H1 (cell line): ENCODE measurements around the gene GRM8. TPM values are rescaled to one million over a fixed set of nuclear protein-coding genes. Genes with fewer than 3 reads are reported as not detected.

ENCODE experiments used
- CTCF ChIA-PET: fragments of 300-600 bp; sonication (Branson Sonifier 250); formaldehyde crosslinking; loops from one replicate; lab custom pipeline; 2021; ENCODE audit not compliant: partially characterized antibody; lab: Charles Lee
- POLR2A ChIA-PET: fragments of 300-600 bp; sonication (Branson Sonifier 250); formaldehyde crosslinking; loops from one replicate; lab custom pipeline; 2021; ENCODE audit warnings: inconsistent platforms; ENCODE audit not compliant: partially characterized antibody; lab: Charles Lee
- DNase-seq, 2 experiments: peaks; one replicate each; pipeline versions ENCODE4 v3.0.0 to v3.0.0-alpha.2; 2010 to 2022; ENCODE audit warnings: low spot score in 2 of 2, low read depth in 1 of 2, mixed read lengths in 1 of 2
- FAIRE-seq: peaks from 2 replicates; lab custom pipeline; 2011; peaks lifted over from hg19 to GRCh38; lab: Jason Lieb, UNC
- H2AFZ ChIP-seq: 2 replicates; pipeline ENCODE4 v1.8.1; 2012; ENCODE audit warnings: low read length, inconsistent platforms
- H2AK5ac ChIP-seq: 2 replicates; pipeline ENCODE4 v1.6.1; 2013; ENCODE audit warnings: low read depth, low read length
- H2BK120ac ChIP-seq: replicated peaks from 2 replicates; pipeline ENCODE3; 2013; ENCODE audit warnings: low read depth, low read length, inconsistent platforms
- H2BK12ac ChIP-seq: 2 replicates; pipeline ENCODE4 v1.6.1; 2013; ENCODE audit warnings: low read depth, low read length
- H2BK15ac ChIP-seq: 2 replicates; pipeline ENCODE4 v1.6.1; 2013; ENCODE audit warnings: low read length
- H2BK20ac ChIP-seq: 2 replicates; pipeline ENCODE4 v1.6.1; 2013; ENCODE audit warnings: low read length
- H2BK5ac ChIP-seq: 2 replicates; pipeline ENCODE4 v1.6.1; 2013; ENCODE audit warnings: low read depth, low read length
- H3K14ac ChIP-seq: 2 replicates; pipeline ENCODE4 v1.6.1; 2013; ENCODE audit warnings: inconsistent platforms; ENCODE audit not compliant: insufficient read length
- H3K18ac ChIP-seq: 2 replicates; pipeline ENCODE4 v1.6.1; 2013; ENCODE audit warnings: low read length; ENCODE audit errors: extremely low read depth
- H3K23ac ChIP-seq: 2 replicates; pipeline ENCODE4 v1.6.1; 2013; ENCODE audit warnings: inconsistent platforms; ENCODE audit not compliant: insufficient read length
- H3K23me2 ChIP-seq: 2 replicates; pipeline ENCODE4 v1.6.1; 2013; ENCODE audit warnings: low read depth, low read length
- H3K27ac ChIP-seq: 2 replicates; pipeline ENCODE4 v1.6.1; 2011; ENCODE audit warnings: low read depth, low read length, inconsistent platforms
- H3K27me3 ChIP-seq, 4 experiments: replicated peaks in 1 of 4; 1 replicate in 1 of 4; 2 replicates in 3 of 4; pipeline versions ENCODE4 v1.6.1 to v1.8.1; 2011 to 2013; ENCODE audit warnings: low read length in 3 of 4, mild to moderate bottlenecking in 3 of 4, inconsistent platforms in 2 of 4, mixed read lengths in 2 of 4, moderate library complexity in 1 of 4; ENCODE audit not compliant: control insufficient read depth in 3 of 4, insufficient read depth in 3 of 4; ENCODE audit errors: extremely low read depth in 1 of 4
- H3K36me3 ChIP-seq, 4 experiments: 2 replicates each; pipeline versions ENCODE4 v1.6.1 to v1.8.1; 2011 to 2013; ENCODE audit warnings: mild to moderate bottlenecking in 4 of 4, low read length in 3 of 4, moderate library complexity in 2 of 4, control low read depth in 1 of 4, inconsistent platforms in 1 of 4; ENCODE audit not compliant: insufficient read depth in 4 of 4, control insufficient read depth in 2 of 4
- H3K4ac ChIP-seq: replicated peaks from 2 replicates; pipeline ENCODE3; 2013; ENCODE audit warnings: low read length, low read depth, mixed read lengths, inconsistent platforms; ENCODE audit not compliant: insufficient read length
- H3K4me1 ChIP-seq, 4 experiments: replicated peaks in 1 of 4; 1 replicate in 1 of 4; 2 replicates in 3 of 4; pipeline versions ENCODE4 v1.6.1 to v1.8.1; 2011 to 2013; ENCODE audit warnings: low read length in 3 of 4, inconsistent platforms in 2 of 4, mixed read lengths in 1 of 4; ENCODE audit not compliant: insufficient read depth in 4 of 4, control insufficient read depth in 3 of 4
- H3K4me2 ChIP-seq, 2 experiments: 2 replicates each; pipeline versions ENCODE4 v1.6.1 to v1.8.1; 2011 to 2013; ENCODE audit warnings: low read depth in 2 of 2, low read length in 2 of 2, control low read depth in 1 of 2, inconsistent platforms in 1 of 2, mild to moderate bottlenecking in 1 of 2; ENCODE audit not compliant: insufficient read depth in 1 of 2
- H3K4me3 ChIP-seq, 4 experiments: fragments of 200-600, 300-600 bp in 1 of 4; sonication (generic), shearing (Covaris generic), sonication (Bioruptor Twin) in 1 of 4; 2 replicates each; pipeline versions ENCODE4 v1.5.1 to v1.8.1; 2011 to 2016; ENCODE audit warnings: low read length in 4 of 4, low read depth in 3 of 4, control low read depth in 2 of 4, inconsistent platforms in 2 of 4, mild to moderate bottlenecking in 2 of 4, mixed read lengths in 1 of 4, moderate library complexity in 1 of 4; ENCODE audit not compliant: insufficient read depth in 2 of 4; ENCODE audit errors: extremely low read depth in 1 of 4
- H3K56ac ChIP-seq: replicated peaks from 2 replicates; pipeline ENCODE3; 2013; ENCODE audit warnings: low read depth, mild to moderate bottlenecking, mixed read lengths, low read length, inconsistent platforms; ENCODE audit not compliant: insufficient read length
- H3K79me1 ChIP-seq: 2 replicates; pipeline ENCODE4 v1.6.1; 2013; ENCODE audit warnings: low read depth, low read length, control low read depth
- H3K79me2 ChIP-seq, 2 experiments: 2 replicates each; pipeline versions ENCODE4 v1.6.1 to v1.8.1; 2012 to 2013; ENCODE audit warnings: low read length in 2 of 2, mild to moderate bottlenecking in 2 of 2, inconsistent platforms in 1 of 2; ENCODE audit not compliant: insufficient read depth in 2 of 2, control insufficient read depth in 1 of 2
- H3K9ac ChIP-seq, 4 experiments: replicated peaks in 1 of 4; 1 replicate in 1 of 4; 2 replicates in 3 of 4; pipeline versions ENCODE4 v1.6.1 to v1.8.1; 2011 to 2013; ENCODE audit warnings: low read depth in 3 of 4, low read length in 3 of 4, control low read depth in 2 of 4, mild to moderate bottlenecking in 2 of 4, moderate library complexity in 2 of 4, inconsistent platforms in 1 of 4; ENCODE audit errors: extremely low read depth in 1 of 4
- H3K9me3 ChIP-seq, 2 experiments: 2 replicates each; pipeline versions ENCODE4 v1.6.1 to v1.8.1; 2012 to 2013; ENCODE audit warnings: mild to moderate bottlenecking in 2 of 2, moderate library complexity in 2 of 2, control low read depth in 1 of 2, inconsistent platforms in 1 of 2, low read depth in 1 of 2, low read length in 1 of 2, mixed read lengths in 1 of 2; ENCODE audit not compliant: insufficient read depth in 2 of 2
- H4K20me1 ChIP-seq, 2 experiments: replicated peaks in 1 of 2; 2 replicates each; pipeline versions ENCODE3 to v1.8.1; 2011 to 2013; ENCODE audit warnings: inconsistent platforms in 2 of 2, low read length in 2 of 2, mild to moderate bottlenecking in 1 of 2; ENCODE audit not compliant: insufficient read depth in 2 of 2, control insufficient read depth in 1 of 2
- H4K5ac ChIP-seq: 2 replicates; pipeline ENCODE4 v1.6.1; 2013; ENCODE audit warnings: low read length, low read depth, mixed read lengths, inconsistent platforms; ENCODE audit not compliant: insufficient read length
- H4K8ac ChIP-seq: 2 replicates; pipeline ENCODE4 v1.8.0; 2013; ENCODE audit warnings: mild to moderate bottlenecking, moderate library complexity, low read length, inconsistent platforms; ENCODE audit not compliant: insufficient read depth; ENCODE audit errors: extremely low read depth
- H4K91ac ChIP-seq: replicated peaks from 2 replicates; pipeline ENCODE3; 2013; ENCODE audit warnings: low read length, mixed read lengths, inconsistent platforms; ENCODE audit not compliant: insufficient read length
- KDM1A ChIP-seq: fragments of 200-600, 300-600 bp; sonication (generic); IDR thresholded peaks from 2 replicates; pipeline ENCODE4 v1.7.1; 2016; ENCODE audit warnings: mild to moderate bottlenecking, low read length, borderline replicate concordance
- KDM4A ChIP-seq: IDR thresholded peaks from one replicate; pipeline ENCODE4 v1.7.1; 2012; ENCODE audit warnings: low read depth, mild to moderate bottlenecking, moderate library complexity, low read length, inconsistent platforms; ENCODE audit not compliant: severe bottlenecking
- NRF1 ChIP-seq: IDR thresholded peaks from 2 replicates; pipeline ENCODE4 v1.6.1; 2011; ENCODE audit warnings: mild to moderate bottlenecking, low read depth, low read length, improper control_type of control experiment
- TCF12 ChIP-seq: IDR thresholded peaks from 2 replicates; pipeline ENCODE4 v1.6.1; 2011; ENCODE audit warnings: low read depth, mild to moderate bottlenecking, low read length
- YY1 ChIP-seq: IDR thresholded peaks from 2 replicates; pipeline ENCODE4 v1.6.1; 2011; ENCODE audit warnings: low read depth, mild to moderate bottlenecking, low read length
- WGBS, 2 experiments: shearing (Covaris generic) in 1 of 2; methylation state at CpG; one replicate each; pipeline versions ENCODE4 v1.1.6 to v1.1.7; 2013 to 2015; ENCODE audit warnings: low lambda C conversion rate in 2 of 2, mixed read lengths in 2 of 2, inconsistent platforms in 1 of 2, low coverage in 1 of 2, missing lambda C conversion rate in 1 of 2; ENCODE audit not compliant: insufficient replicate concordance in 2 of 2, insufficient coverage in 1 of 2, insufficient read length in 1 of 2; ENCODE audit errors: extremely low coverage in 1 of 2, missing lambda C conversion rate in 1 of 2; 5-methylcytosine and 5-hydroxymethylcytosine counted together
- polyA plus RNA-seq, 7 experiments: library from polyadenylated mRNA; depleted of rRNA in 3 of 7; stranded (reverse) in 5 of 7; unstranded in 2 of 7; fragments of >200 nt in 5 of 7; fragments of 200-250 nt in 2 of 7; gene quantifications; 1 replicate in 5 of 7; 2 replicates in 1 of 7; 4 replicates in 1 of 7; pipeline versions ENCODE4 v1.2.1 to v1.2.3, GENCODE V29; 2011 to 2013; ENCODE audit warnings: missing spikeins in 2 of 7, mixed read lengths in 2 of 7
- total RNA-seq: library from RNA; stranded (reverse); fragmentation: NEBNext Ultra II Directional; extraction: Animal tissue kit (Norgen Biotek cat#: 25700); gene quantifications from 2 replicates; pipeline ENCODE4 v1.2.1, GENCODE V29; 2021
- TF ChIP-seq, protein P1 (sequence below): IDR thresholded peaks from 2 replicates; pipeline ENCODE4 v1.6.1; 2012; ENCODE audit warnings: inconsistent platforms
- TF ChIP-seq, protein P2 (sequence below): IDR thresholded peaks from 2 replicates; pipeline ENCODE4 v1.6.1; 2012; ENCODE audit warnings: low read length, inconsistent platforms

The GRM8 gene
- total and polyA plus RNA-seq, 2 of the 8 experiments (the other 6 are each of a cell fraction or from before 2014, with no cell fraction given): 2.6 to 2.8 TPM

DNA sequence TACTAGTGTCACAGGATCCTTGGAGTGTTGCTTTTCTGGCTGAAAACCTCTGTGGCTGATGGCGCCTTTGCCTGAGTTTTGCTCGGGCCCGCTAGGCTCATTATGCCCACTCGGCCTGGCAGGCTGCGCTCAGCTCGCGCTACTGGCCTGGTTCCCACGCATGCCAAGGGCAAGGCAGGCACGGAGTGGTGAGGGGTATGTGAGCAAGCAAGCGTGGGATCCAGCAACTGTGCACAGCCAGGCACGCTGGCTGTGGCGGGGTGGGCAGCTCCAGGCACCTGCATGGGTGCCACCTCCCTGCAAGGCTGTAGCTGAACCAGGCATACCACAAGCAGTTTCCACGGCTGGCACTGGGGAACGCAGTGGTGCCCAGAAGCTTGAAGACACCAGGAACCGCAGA lies 562.6 kb downstream of the GRM8 start:
- Histone ChIP-seq H2AK5ac (no peak overlapping the region), H3K4me3 (no peak overlapping the region), H3K79me1 (no peaks in the 10 kb centered on the region), H3K23me2 (no peaks in the 10 kb centered on the region), H3K18ac (no peak overlapping the region), H4K20me1 (no peaks in the 10 kb centered on the region), H3K79me2 (no peaks in the 10 kb centered on the region), H4K5ac (no peak overlapping the region), H3K23ac (no peak overlapping the region), H3K36me3 (no peaks in the 10 kb centered on the region), H2BK5ac (no peak overlapping the region), H3K27ac (no peak overlapping the region), H4K8ac (no peak overlapping the region; the same call in 1 of the 2 replicates), H3K56ac (no peak overlapping the region), H3K4me2 (no peak overlapping the region), H2BK12ac (no peak overlapping the region), H2BK120ac (no peak overlapping the region), H4K91ac (no peak overlapping the region), H2BK20ac (no peak overlapping the region), H3K14ac (no peak overlapping the region), H3K9ac (no peak overlapping the region), H3K27me3 (no peaks in the 10 kb centered on the region), H3K9me3 (no peaks in the 10 kb centered on the region), H3K4me1 (peaks cover 5 to 7% (median 7%) of the 10 kb centered on the region in 4 experiments; a peak in 6 of 7 replicates), H2AFZ (no peak overlapping the region), H2BK15ac (no peak overlapping the region), H3K4ac (no peak overlapping the region)
- no peak for DNase-seq
- TF ChIP-seq, protein P1, sequence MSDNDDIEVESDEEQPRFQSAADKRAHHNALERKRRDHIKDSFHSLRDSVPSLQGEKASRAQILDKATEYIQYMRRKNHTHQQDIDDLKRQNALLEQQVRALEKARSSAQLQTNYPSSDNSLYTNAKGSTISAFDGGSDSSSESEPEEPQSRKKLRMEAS: no peak
- TF ChIP-seq KDM1A (no peak), NRF1 (no peak), TCF12 (no peak), KDM4A (no peak), YY1 (no peak)
- TF ChIP-seq, protein P2, sequence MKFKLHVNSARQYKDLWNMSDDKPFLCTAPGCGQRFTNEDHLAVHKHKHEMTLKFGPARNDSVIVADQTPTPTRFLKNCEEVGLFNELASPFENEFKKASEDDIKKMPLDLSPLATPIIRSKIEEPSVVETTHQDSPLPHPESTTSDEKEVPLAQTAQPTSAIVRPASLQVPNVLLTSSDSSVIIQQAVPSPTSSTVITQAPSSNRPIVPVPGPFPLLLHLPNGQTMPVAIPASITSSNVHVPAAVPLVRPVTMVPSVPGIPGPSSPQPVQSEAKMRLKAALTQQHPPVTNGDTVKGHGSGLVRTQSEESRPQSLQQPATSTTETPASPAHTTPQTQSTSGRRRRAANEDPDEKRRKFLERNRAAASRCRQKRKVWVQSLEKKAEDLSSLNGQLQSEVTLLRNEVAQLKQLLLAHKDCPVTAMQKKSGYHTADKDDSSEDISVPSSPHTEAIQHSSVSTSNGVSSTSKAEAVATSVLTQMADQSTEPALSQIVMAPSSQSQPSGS: no peak
- CTCF ChIA-PET: interaction anchor here (2.2 kb wide), 1 partner anchor 11 kb away, joined by 7 read pairs; no protein-coding TSS in a partner anchor
- 99% methylated on average over 15 of the region's 15 CpGs; no CpG with 5 or more reads in 1 of the 2 experiments for WGBS, 2 experiments
- POLR2A ChIA-PET: no interaction called here
- no peak for FAIRE-seq
